Activated naive CD8-positive, alpha-beta T cell treated with anti-CD3 and anti-CD28 coated beads, Interleukin-2, amount 50 U/mL, for 24 hours (primary cell): ENCODE data around the gene PLEKHB2.
"Not testable (repeated sequence)": the region's sequence is repeated elsewhere in the genome, so short reads cannot be mapped to it uniquely, and the experiment has no call there.

Experiments used
- ATAC-seq: fragments of 150-1000 bp; cut with Tn5 transposase; one replicate; pipeline ENCODE4 v1.10.0; 2021
- DNase-seq: peaks from one replicate; pipeline ENCODE4 v3.0.0; 2021
- H3K27ac Mint-ChIP-seq: one replicate; pipeline ENCODE4 v1.8.0; 2021; ENCODE audit warnings: mild to moderate bottlenecking, mixed read lengths
- H3K27me3 Mint-ChIP-seq: one replicate; pipeline ENCODE4 v1.8.0; 2021; ENCODE audit warnings: mixed read lengths
- H3K36me3 Mint-ChIP-seq: one replicate; pipeline ENCODE4 v1.8.0; 2021; ENCODE audit warnings: low read depth, mixed read lengths
- H3K4me1 Mint-ChIP-seq: one replicate; pipeline ENCODE4 v1.8.0; 2021; ENCODE audit warnings: mixed read lengths
- H3K4me3 Mint-ChIP-seq: one replicate; pipeline ENCODE4 v1.8.0; 2021; ENCODE audit warnings: mild to moderate bottlenecking, moderate library complexity, mixed read lengths
- H3K9me3 Mint-ChIP-seq: one replicate; pipeline ENCODE4 v1.8.0; 2021; ENCODE audit warnings: mixed read lengths

Gene PLEKHB2

DNA sequence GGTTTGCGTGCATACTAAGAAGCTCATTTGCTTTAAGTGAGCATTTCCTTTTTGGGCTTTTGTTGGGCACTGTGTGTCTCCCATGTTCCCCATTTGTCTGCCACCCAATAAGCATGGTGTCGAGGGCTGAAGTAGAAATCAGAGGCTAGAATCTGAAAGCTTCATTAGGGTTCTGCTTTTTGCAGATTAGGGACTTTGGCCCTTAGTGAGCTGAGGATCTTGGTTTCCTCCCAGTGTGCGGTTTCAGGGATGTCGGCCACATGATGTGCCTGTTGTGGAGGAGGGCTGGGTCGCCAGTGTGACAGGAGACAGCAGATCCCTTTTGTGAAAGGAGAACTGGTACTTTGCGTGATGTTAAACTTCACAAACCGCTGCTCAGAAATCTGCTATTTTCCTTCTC, 41.1 kb downstream of the PLEKHB2 start:
- no peak overlapping the region for H3K27ac Mint-ChIP-seq
- H3K4me3 Mint-ChIP-seq: no peak overlapping the region
- H3K27me3 Mint-ChIP-seq: no peaks in the 10 kb centered on the region
- peaks cover 4% of the 10 kb centered on the region for H3K4me1 Mint-ChIP-seq
- H3K36me3 Mint-ChIP-seq: peaks cover 31% of the 10 kb centered on the region
- DNase-seq (no peak), ATAC-seq (no peak)
- H3K9me3 Mint-ChIP-seq: no peaks in the 10 kb centered on the region

DNA sequence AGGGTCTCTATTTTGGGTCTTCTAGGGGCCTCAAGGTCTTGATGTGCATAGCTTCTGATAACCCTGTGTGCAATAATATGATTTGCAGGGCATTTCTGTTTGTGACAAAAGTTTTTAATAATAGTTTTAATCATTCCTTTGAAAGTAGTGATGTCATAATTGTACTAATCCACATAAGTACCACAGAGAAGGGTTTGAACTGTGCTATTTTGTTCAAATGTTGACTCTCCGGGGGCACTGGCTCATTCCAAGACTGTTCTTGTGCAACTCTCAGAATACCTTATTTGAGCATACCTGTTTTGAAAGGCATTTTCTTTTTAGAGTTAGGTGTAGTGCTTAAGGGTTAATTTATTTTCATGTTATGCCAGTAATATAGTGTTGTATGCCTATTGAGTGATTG, 41.6 kb downstream of the PLEKHB2 start:
- peaks cover 29% of the 10 kb centered on the region for H3K36me3 Mint-ChIP-seq

DNA sequence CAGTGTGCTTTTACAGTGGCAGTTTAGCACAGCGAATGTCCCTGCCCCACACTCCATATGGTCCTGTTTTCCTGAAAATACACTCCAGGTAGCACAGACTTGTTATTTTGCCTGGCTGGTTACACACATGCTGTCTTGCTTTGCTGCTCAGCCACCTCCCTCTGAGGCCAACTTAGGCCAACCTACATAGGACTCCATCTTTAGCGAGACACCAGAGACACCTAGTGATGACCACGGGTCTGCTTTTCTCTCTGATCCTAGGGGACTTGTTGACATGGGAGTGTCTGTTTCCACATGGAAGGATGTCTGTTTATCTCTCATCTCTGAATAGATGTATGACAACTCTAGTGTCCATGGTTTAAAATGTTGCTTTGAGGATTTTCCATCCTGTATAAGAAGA, 43.3 kb downstream of the PLEKHB2 start:
- DNase-seq: no peak
- ATAC-seq: no peak
- H3K4me1 Mint-ChIP-seq: no peaks in the 10 kb centered on the region
- no peaks in the 10 kb centered on the region for H3K27me3 Mint-ChIP-seq
- no peak overlapping the region for H3K4me3 Mint-ChIP-seq
- peaks cover 15% of the 10 kb centered on the region for H3K36me3 Mint-ChIP-seq
- no peak overlapping the region for H3K27ac Mint-ChIP-seq
- H3K9me3 Mint-ChIP-seq: no peaks in the 10 kb centered on the region

More for the DNA sequence above, 41.6 kb downstream of the PLEKHB2 start:
- Mint-ChIP-seq H3K4me1 (peaks cover 4% of the 10 kb centered on the region), H3K27ac (no peak overlapping the region), H3K27me3 (no peaks in the 10 kb centered on the region), H3K9me3 (no peaks in the 10 kb centered on the region), H3K4me3 (no peak overlapping the region)
- DNase-seq (no peak), ATAC-seq (no peak)

GRCh38 chr2:131150109-131150508, 45.0 kb downstream of the PLEKHB2 start:
- not testable (repeated sequence) for H3K9me3 Mint-ChIP-seq, H3K27ac Mint-ChIP-seq, DNase-seq, H3K27me3 Mint-ChIP-seq, ATAC-seq, H3K4me3 Mint-ChIP-seq
- Mint-ChIP-seq H3K4me1 (peaks cover 15% of the 10 kb centered on the region), H3K36me3 (peaks cover 11% of the 10 kb centered on the region)

- Mint-ChIP-seq H3K9me3 (no peaks in the 10 kb centered on the region), H3K27ac (no peak overlapping the region), H3K4me1 (peaks cover 24% of the 10 kb centered on the region), H3K27me3 (no peaks in the 10 kb centered on the region), H3K36me3 (peaks cover 9% of the 10 kb centered on the region), H3K4me3 (no peak overlapping the region)
- DNase-seq (no peak), ATAC-seq (no peak)
Measured at GRCh38 chr2:131151398-131151797, 46.3 kb downstream of the PLEKHB2 start.

- H3K4me3 Mint-ChIP-seq: no peak overlapping the region
- H3K36me3 Mint-ChIP-seq: peaks cover 9% of the 10 kb centered on the region
- no peak for ATAC-seq
- H3K4me1 Mint-ChIP-seq: peaks cover 28% of the 10 kb centered on the region
- DNase-seq: no peak
- no peaks in the 10 kb centered on the region for H3K9me3 Mint-ChIP-seq
- H3K27ac Mint-ChIP-seq: no peak overlapping the region
- no peaks in the 10 kb centered on the region for H3K27me3 Mint-ChIP-seq
Measured at GRCh38 chr2:131152074-131152473, 46.9 kb downstream of the PLEKHB2 start.

DNA sequence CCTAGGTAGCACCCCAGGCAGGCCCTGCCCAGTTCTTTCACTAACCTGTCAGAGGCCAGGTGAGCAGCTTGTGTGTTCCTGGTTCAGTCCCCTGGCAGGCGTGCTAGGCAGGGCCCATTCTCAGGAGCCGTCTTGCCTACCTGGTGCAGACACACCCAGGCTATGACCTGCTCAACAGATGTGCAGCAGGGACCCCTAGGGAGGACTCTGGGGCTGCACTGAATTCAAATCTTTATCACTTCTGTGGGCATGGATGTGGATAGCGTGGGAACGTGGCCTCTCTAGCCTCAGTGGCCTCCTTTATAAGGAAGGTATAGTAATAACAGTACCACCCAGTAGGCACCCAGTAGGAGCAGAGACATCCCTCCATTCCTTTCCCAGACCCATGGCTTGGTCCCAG, 48.4 kb downstream of the PLEKHB2 start:
- no peak for ATAC-seq
- H3K36me3 Mint-ChIP-seq: peaks cover 4% of the 10 kb centered on the region

DNA sequence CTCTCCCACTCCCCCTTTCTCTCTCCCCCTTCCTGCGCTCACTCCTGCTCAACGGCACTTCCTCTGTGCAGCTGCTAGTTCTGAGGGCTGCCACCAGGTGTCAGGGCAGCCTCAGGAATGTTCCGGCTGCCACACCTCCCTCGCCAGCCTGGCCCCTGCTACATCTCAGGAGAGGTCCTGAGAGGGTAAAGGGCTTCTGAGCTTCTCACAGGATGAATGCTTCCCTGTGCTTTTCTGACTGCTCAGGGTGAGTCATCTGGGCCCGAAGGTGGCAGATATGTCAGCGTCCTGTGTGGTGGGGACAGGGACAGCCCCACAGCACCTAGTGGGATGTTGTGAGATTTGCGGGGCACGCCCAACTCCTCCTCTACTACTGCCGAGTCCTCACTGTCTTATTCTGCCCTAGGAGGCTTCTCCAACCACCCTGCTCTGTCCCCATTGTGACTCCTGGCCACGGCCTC, 49.0 kb downstream of the PLEKHB2 start:
- H3K27me3 Mint-ChIP-seq: no peaks in the 10 kb centered on the region
- H3K9me3 Mint-ChIP-seq: no peaks in the 10 kb centered on the region
- H3K4me1 Mint-ChIP-seq: peaks cover 36% of the 10 kb centered on the region
- H3K27ac Mint-ChIP-seq: no peak overlapping the region
- peaks cover 2% of the 10 kb centered on the region for H3K36me3 Mint-ChIP-seq
- peak; percentile 77 for DNase-seq
- H3K4me3 Mint-ChIP-seq: no peak overlapping the region
- ATAC-seq: peak; percentile 99

More for the DNA sequence above, 48.4 kb downstream of the PLEKHB2 start:
- no peak for DNase-seq
- Mint-ChIP-seq H3K4me1 (peaks cover 36% of the 10 kb centered on the region), H3K27ac (no peak overlapping the region), H3K4me3 (no peak overlapping the region), H3K9me3 (no peaks in the 10 kb centered on the region), H3K27me3 (no peaks in the 10 kb centered on the region)

- Mint-ChIP-seq H3K9me3 (no peaks in the 10 kb centered on the region), H3K27me3 (no peaks in the 10 kb centered on the region), H3K36me3 (no peaks in the 10 kb centered on the region), H3K27ac (no peak overlapping the region), H3K4me1 (peaks cover 36% of the 10 kb centered on the region), H3K4me3 (no peak overlapping the region)
- ATAC-seq (no peak), DNase-seq (no peak)
Measured at GRCh38 chr2:131154647-131155046, 49.5 kb downstream of the PLEKHB2 start.

DNA sequence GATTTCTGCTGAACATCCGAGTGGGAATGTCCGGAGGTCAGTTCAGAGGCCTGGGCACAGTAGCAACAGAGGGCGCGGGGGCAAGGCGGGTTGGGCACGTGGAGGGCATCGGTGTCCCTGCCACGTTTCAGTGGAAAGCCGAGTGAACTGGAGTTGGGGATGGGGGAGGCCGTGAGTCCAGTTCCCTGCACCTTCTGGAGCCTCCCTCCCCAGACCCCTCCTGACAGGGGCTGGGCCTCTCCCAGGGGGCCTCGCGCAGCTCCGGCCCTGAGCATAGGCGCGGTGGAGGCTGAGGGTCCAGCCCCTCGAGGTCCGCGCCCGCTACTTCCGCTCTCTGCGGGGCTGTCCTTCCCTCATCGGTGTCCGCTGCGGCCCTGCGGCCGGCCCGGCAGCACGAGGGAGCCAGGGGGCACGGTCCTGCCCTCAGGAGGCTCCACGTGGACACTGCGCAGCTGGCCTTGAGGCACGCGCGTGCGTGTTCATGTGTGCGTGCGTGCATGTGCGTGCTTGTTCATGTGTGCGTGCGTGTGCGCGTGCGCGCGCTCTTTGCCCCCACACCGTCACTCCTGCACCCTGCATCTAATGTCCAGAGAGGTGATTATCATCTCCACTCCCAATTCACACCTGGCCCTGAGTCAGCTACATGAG, 50.2 kb downstream of the PLEKHB2 start:
- H3K4me1 Mint-ChIP-seq: peaks cover 36% of the 10 kb centered on the region
- no peaks in the 10 kb centered on the region for H3K27me3 Mint-ChIP-seq
- DNase-seq (no peak), ATAC-seq (no peak)
- H3K27ac Mint-ChIP-seq: no peak overlapping the region
- H3K4me3 Mint-ChIP-seq: no peak overlapping the region
- no peaks in the 10 kb centered on the region for H3K9me3 Mint-ChIP-seq
- no peaks in the 10 kb centered on the region for H3K36me3 Mint-ChIP-seq

- ATAC-seq: no peak
- DNase-seq: peak; percentile 18
- peaks cover 36% of the 10 kb centered on the region for H3K4me1 Mint-ChIP-seq
- no peaks in the 10 kb centered on the region for H3K27me3 Mint-ChIP-seq
- no peak overlapping the region for H3K27ac Mint-ChIP-seq
- H3K36me3 Mint-ChIP-seq: no peaks in the 10 kb centered on the region
- H3K4me3 Mint-ChIP-seq: no peak overlapping the region
- H3K9me3 Mint-ChIP-seq: no peaks in the 10 kb centered on the region
Measured at GRCh38 chr2:131156452-131157149, 51.5 kb downstream of the PLEKHB2 start.

DNA sequence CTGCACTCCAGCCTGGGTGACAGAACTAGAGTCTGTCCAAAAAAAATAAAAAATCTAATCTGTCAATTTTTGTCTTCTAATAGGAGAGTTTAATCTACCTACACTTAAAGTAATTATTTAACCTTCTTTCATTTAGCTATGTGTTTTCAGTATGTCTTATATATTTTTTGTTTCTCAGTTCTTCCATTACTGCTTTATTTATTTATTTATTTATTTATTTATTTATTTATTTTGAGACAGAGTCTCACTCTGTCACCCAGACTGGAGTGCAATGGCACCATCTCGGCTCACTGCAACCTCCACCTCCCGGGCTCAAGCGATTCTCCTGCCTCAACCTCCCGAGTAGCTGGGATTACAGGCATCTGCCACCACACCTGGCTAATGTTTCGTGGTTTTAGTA, 60.4 kb downstream of the PLEKHB2 start:
- ATAC-seq, H3K27me3 Mint-ChIP-seq, H3K4me1 Mint-ChIP-seq: not testable (repeated sequence)

DNA sequence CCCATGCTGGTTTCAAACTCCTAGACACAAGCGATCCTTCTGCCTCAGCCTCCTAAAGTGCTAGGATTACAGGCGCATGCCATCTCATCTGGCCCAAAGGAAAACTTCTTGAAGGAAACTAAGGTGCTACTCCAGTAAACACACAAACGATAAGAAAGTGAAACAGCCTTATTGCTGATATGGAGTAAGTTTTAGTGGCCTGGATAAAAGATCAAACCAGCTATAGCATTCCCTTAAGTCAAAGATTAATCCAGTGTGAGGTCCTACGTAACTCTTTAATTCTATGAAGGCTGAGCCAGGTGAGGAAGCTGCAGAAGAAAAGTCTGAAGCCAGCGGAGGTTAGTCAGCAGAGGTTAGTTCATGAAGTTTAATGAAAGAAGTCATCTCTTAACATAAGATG, 63.4 kb downstream of the PLEKHB2 start:
- no peak for ATAC-seq
- Mint-ChIP-seq H3K27me3 (peaks cover 2% of the 10 kb centered on the region), H3K36me3 (no peaks in the 10 kb centered on the region), H3K4me3 (no peak overlapping the region), H3K27ac (no peak overlapping the region), H3K4me1 (no peaks in the 10 kb centered on the region), H3K9me3 (no peaks in the 10 kb centered on the region)
- no peak for DNase-seq

More for the DNA sequence above, 60.4 kb downstream of the PLEKHB2 start:
- DNase-seq, H3K9me3 Mint-ChIP-seq, H3K36me3 Mint-ChIP-seq, H3K4me3 Mint-ChIP-seq, H3K27ac Mint-ChIP-seq: not testable (repeated sequence)

DNA sequence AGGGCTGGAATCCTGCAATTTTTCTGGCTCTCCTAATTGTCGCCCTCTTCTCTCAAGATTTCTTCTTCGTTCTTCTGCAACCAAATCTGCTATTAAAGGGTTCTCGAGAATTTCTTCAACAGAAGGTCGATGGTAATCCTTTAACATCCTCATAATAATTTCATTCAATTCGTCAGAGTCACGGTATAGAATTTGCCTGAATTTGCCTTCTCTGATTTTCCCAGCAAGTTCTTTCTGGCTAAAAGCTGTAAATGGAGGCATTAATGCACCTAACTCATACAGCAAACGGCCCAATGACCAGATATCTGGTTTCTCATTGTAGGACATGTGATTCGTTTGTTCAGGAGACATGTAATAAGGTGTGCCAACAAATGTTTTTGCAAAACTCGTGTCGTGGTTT, 72.9 kb downstream of the PLEKHB2 start:
- not testable (repeated sequence) for H3K4me1 Mint-ChIP-seq, DNase-seq, H3K4me3 Mint-ChIP-seq, H3K36me3 Mint-ChIP-seq, H3K9me3 Mint-ChIP-seq, ATAC-seq, H3K27ac Mint-ChIP-seq
- peaks cover 20% of the 10 kb centered on the region for H3K27me3 Mint-ChIP-seq

DNA sequence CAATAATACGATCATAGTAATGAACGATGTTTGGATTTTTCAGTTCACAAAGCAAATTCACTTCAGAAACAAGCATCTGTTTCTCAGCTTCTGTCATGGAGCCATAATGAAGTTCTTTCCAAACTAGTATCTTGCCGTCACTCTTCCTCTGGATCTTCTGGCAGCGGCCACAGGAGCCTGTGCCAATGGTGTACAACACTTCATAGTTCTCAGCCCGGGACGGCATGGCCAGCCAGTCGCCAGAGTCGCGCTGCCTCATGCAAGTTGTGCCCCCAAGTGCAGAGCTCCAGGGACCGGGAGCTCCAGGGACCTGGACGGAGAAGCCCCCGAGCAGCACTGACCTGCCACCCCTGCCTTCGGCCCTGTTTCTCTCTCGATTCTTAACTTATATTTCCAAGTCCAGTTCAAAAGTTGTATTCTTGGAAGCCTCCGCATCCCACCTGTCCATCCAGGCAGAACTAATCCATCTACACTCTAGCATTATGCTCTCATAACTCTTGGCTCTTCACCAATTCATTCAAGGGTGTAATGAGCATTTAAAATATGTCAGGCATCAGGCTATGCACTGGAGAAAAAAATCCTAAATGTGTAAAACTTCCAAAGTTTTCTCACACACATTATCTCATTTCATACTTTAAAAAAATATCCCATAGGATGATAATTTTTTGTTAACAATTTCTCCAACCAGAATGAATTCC, 73.7 kb downstream of the PLEKHB2 start:
- not testable (repeated sequence) for H3K4me1 Mint-ChIP-seq, H3K4me3 Mint-ChIP-seq, H3K36me3 Mint-ChIP-seq, H3K27ac Mint-ChIP-seq, ATAC-seq, DNase-seq, H3K9me3 Mint-ChIP-seq
- H3K27me3 Mint-ChIP-seq: peaks cover 21% of the 10 kb centered on the region
